ENCODE measurements around the gene JAZF1. TPM values are rescaled to one million over a fixed set of nuclear protein-coding genes. Genes with fewer than 3 reads are reported as not detected.

Gene JAZF1
- total and polyA plus RNA-seq, 2 of the 8 experiments (the other 6 are each of a cell fraction or from before 2014, with no cell fraction given): 2.6 to 21.8 TPM

DNA sequence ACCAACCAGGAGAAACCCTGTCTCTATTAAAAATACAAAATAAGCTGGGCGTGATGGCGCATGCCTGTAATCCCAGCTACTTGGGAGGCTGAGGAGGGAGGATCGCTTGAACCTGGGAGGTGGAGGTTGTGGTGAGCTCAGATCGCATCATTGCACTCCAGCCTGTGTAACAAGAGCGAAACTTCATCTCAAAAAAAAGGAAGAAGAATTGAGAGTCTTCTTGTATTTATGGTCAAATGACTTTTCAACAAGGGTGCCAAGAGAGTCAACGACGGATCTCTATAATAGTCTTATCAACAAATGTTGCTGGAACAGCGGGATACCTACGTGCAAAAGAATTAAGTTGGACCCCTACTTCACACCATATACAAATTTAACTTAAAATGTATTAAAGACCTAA is 21.6 kb upstream of the JAZF1 start (continued):
- TF ChIP-seq RXRA (IDR thresholded peaks at IDR 0.05; ENCODE audit: insufficient read depth, low read depth, low read length): no peak
- TF ChIP-seq EP300 (IDR thresholded peaks at IDR 0.05; ENCODE audit: borderline replicate concordance in 1 of 2, low read depth in 2 of 2, low read length in 2 of 2): no peak

Measured in H1 (cell line).